K562 (cell line): Measurements from ENCODE around the gene PIK3R4.

ENCODE experiments used
- EZH2 ChIP-seq: IDR thresholded peaks from 2 replicates; pipeline ENCODE4 v1.6.1; 2012; ENCODE audit warnings: low read depth, mild to moderate bottlenecking, inconsistent platforms, low read length, borderline replicate concordance
- HLTF ChIP-seq: fragments of 450-650 bp; IDR thresholded peaks from 2 replicates; pipeline ENCODE4 v1.6.1; 2016
- JUN ChIP-seq, 2 experiments: sonication (generic) in 1 of 2; formaldehyde crosslinking in 1 of 2; IDR thresholded peaks; 2 replicates each; pipeline versions ENCODE4 v1.6.1 to v1.8.0; 2012 to 2022; ENCODE audit warnings: borderline replicate concordance in 2 of 2, mild to moderate bottlenecking in 2 of 2, improper control_type of control experiment in 1 of 2, low read depth in 1 of 2, low read length in 1 of 2, missing genetic modification reagents in 1 of 2
- MAFF ChIP-seq: IDR thresholded peaks from 2 replicates; pipeline ENCODE4 v1.6.1; 2012; ENCODE audit warnings: low read length, improper control_type of control experiment
- PATZ1 ChIP-seq: fragments of 250-450 bp; sonication (Bioruptor Pico); IDR thresholded peaks from 2 replicates; pipeline ENCODE4 v1.5.0; 2020; ENCODE audit warnings: mild to moderate bottlenecking, borderline replicate concordance
- POLR3A ChIP-seq: IDR thresholded peaks from 2 replicates; pipeline ENCODE4 v1.6.1; 2011; ENCODE audit warnings: borderline replicate concordance, mild to moderate bottlenecking, moderate library complexity; ENCODE audit not compliant: insufficient read length, insufficient read depth; ENCODE audit errors: extremely low read depth
- SRSF9 ChIP-seq: fragments of 200-400 bp; formaldehyde crosslinking; IDR thresholded peaks from 2 replicates; pipeline ENCODE4 v1.6.1; 2017; ENCODE audit warnings: low read depth, low read length, borderline replicate concordance
- TF ChIP-seq, protein P1 (sequence below), 3 experiments: IDR thresholded peaks in 2 of 3; conservative IDR thresholded peaks in 1 of 3; 2 replicates each; pipeline ENCODE4 v1.5.1; 2011 to 2012; ENCODE audit warnings: low read length in 3 of 3, mild to moderate bottlenecking in 3 of 3, control low read depth in 2 of 3, improper control_type of control experiment in 1 of 3, inconsistent platforms in 1 of 3, low read depth in 1 of 3, mixed read lengths in 1 of 3, moderate library complexity in 1 of 3; ENCODE audit not compliant: insufficient read depth in 2 of 3

- TF ChIP-seq POLR3A, result no peak
- no peak for TF ChIP-seq PATZ1 (CRISPR knock-in tag)
- TF ChIP-seq HLTF, result no peak
- TF ChIP-seq, protein P1, sequence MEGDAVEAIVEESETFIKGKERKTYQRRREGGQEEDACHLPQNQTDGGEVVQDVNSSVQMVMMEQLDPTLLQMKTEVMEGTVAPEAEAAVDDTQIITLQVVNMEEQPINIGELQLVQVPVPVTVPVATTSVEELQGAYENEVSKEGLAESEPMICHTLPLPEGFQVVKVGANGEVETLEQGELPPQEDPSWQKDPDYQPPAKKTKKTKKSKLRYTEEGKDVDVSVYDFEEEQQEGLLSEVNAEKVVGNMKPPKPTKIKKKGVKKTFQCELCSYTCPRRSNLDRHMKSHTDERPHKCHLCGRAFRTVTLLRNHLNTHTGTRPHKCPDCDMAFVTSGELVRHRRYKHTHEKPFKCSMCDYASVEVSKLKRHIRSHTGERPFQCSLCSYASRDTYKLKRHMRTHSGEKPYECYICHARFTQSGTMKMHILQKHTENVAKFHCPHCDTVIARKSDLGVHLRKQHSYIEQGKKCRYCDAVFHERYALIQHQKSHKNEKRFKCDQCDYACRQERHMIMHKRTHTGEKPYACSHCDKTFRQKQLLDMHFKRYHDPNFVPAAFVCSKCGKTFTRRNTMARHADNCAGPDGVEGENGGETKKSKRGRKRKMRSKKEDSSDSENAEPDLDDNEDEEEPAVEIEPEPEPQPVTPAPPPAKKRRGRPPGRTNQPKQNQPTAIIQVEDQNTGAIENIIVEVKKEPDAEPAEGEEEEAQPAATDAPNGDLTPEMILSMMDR (IDR thresholded peaks at IDR 0.05 in 2 of 3, conservative IDR thresholded peaks at IDR 0.05 in 1 of 3; ENCODE audit: insufficient read depth in 2 of 3, low read depth in 1 of 3, low read length in 3 of 3), result no peak
- no peak for TF ChIP-seq JUN (IDR thresholded peaks at IDR 0.05; ENCODE audit: borderline replicate concordance, low read depth, low read length)
- no peak for TF ChIP-seq JUN (CRISPR knock-in tag; IDR thresholded peaks at IDR 0.05; ENCODE audit: borderline replicate concordance)
- no peak for TF ChIP-seq EZH2
- TF ChIP-seq MAFF, result no peak
- TF ChIP-seq SRSF9, result no peak
Measured at GRCh38 chr3:130711565-130712324, 34.9 kb downstream of the PIK3R4 start.
